Measurements from ENCODE around the gene WSCD1.

DNA sequence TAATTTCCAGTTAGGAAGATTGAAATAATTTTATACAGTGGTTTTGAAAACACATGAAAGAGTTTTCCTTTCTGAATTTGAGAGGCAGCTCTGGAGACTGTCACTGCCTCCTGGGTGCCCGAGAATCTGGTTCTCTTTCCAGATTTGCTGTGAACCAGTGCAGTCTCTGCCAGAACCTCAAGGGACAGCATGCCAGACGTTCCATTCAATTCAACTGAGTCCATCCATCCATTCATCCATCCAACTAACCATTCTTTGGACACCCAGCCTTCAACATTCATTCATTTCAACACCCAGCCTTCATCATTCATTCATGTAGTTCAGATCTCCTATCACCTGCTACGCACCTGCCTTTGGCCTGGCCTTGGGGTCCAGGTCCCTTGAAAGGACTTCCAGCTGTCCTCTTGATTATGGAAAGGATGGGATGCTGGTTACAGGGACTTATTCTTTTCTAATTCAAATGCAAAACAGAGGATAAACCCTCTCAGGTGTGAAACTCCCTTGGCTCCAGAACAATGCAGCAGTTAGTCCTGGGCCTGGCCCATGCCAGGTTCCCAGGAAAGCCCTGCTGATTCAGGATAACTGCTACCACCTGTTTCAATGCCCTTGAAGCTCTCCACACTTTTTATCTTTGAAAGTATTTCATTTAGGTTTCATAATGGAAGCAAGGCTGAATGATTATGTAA, 68.7 kb downstream of the WSCD1 start:
- TF ChIP-seq, protein P1, sequence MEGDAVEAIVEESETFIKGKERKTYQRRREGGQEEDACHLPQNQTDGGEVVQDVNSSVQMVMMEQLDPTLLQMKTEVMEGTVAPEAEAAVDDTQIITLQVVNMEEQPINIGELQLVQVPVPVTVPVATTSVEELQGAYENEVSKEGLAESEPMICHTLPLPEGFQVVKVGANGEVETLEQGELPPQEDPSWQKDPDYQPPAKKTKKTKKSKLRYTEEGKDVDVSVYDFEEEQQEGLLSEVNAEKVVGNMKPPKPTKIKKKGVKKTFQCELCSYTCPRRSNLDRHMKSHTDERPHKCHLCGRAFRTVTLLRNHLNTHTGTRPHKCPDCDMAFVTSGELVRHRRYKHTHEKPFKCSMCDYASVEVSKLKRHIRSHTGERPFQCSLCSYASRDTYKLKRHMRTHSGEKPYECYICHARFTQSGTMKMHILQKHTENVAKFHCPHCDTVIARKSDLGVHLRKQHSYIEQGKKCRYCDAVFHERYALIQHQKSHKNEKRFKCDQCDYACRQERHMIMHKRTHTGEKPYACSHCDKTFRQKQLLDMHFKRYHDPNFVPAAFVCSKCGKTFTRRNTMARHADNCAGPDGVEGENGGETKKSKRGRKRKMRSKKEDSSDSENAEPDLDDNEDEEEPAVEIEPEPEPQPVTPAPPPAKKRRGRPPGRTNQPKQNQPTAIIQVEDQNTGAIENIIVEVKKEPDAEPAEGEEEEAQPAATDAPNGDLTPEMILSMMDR (conservative IDR thresholded peaks at IDR 0.05; ENCODE audit: low read length), result no peak
- TF ChIP-seq EZH2phosphoT487 (IDR thresholded peaks at IDR 0.05; ENCODE audit: borderline replicate concordance, low read depth, low read length), result no peak

Data from OCI-LY7 (cell line).